ENCODE data around the gene PRSS48.
"Not testable (repeated sequence)": the region's sequence is repeated elsewhere in the genome, so short reads cannot be mapped to it uniquely, and the experiment has no call there.

Gene PRSS48

DNA sequence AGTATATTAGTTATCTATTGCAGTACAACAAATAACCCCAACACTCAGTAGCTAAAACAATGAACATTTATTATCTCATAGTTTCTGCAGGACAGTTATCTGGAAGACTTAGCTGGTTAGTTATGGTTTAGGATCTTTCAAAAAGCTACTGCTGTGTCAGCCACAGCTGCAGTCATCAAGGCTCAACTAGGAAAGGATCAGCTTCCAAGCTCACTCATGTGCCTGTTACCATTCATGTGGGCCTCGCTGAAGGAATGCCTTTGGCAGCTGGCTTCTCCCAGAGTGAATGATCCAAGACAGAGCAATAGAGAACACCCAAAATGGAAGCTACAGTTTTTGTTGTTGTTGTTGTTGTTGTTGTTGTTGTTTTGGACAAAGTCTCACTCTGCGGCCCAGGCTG, 13.5 kb upstream of the PRSS48 start:
- no peak for FAIRE-seq
- TF ChIP-seq CTCF (IDR thresholded peaks at IDR 0.05; ENCODE audit: insufficient read depth, missing control alignments), result no peak
- no peak for DNase-seq (ENCODE audit: insufficient read length, low spot score)

DNA sequence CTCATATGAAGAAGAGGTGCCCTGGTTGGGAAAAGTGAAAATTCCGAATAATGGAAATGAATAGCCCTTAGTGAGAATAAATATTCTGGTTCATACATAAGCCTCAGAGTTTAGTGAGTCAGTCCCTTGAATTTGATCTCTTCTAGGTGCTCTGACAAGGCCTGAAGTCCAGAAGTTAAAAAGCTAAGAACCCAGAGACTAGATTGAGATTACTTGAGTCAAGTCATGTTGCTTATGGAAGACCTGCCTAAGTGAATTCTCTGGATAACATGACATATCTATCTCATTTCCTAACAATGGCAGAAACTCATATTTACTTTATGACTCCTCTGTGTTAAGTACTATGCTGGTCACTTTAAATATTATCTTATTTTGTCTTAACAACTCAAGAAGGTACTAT, 10.5 kb upstream of the PRSS48 start:
- DNase-seq (ENCODE audit: insufficient read length, low spot score) (no peak), FAIRE-seq (no peak)
- no peak for TF ChIP-seq CTCF (IDR thresholded peaks at IDR 0.05; ENCODE audit: insufficient read depth, missing control alignments)

DNA sequence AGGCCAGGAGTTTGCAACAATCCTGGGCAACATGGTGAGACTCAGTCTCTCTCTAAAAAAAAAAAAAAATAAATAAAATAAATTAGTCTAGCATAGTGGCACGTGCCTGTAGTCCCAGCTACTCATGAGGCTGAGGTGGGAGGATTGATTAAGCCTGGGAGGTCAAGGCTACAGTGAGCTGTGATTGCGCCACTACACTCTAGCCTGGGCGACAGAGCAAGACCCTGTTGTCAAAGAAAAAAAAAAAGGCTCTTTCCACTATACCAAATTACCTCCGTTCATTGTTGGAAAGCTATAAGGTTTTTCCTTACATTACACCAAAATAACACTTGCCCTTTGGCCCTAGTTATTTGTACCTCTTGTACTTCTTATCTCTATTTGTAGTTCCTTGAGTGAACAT, 9.9 kb upstream of the PRSS48 start:
- DNase-seq (ENCODE audit: insufficient read length, low spot score) (no peak), FAIRE-seq (no peak)
- TF ChIP-seq CTCF (IDR thresholded peaks at IDR 0.05; ENCODE audit: insufficient read depth, missing control alignments), result no peak

DNA sequence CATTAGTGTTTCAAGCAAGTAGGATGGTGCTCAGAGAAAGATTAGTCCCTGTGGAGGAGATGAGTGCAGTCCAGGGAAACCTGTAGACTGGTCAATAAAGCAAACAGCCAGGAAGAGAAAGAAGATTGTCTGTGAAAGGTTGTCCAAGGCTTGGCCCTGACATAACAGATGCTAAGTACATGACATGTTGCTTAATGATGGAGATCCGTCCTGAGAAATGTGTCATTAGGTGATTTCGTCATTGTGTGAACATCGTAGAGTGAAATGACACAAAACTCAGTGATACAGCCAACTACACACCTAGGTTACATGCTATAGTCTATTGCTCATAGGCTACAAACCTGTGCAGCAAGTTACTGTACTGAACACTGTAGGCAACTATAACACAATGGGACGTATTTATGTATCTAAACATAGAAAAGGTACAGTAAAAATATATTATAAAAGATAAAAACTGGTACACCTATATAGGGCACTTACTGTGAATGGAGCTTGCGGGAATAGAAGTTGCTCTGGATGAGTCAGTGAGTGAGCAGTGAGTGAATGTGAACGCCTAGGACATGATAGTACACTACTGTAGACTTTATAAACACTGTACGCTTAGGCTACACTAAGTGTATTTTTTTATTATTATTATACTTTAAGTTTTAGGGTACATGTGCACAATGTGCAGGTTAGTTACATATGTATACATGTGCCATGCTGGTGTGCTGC, 9.0 kb upstream of the PRSS48 start:
- FAIRE-seq (no peak), DNase-seq (ENCODE audit: insufficient read length, low spot score) (no peak)
- no peak for TF ChIP-seq CTCF (IDR thresholded peaks at IDR 0.05; ENCODE audit: insufficient read depth, missing control alignments)

DNA sequence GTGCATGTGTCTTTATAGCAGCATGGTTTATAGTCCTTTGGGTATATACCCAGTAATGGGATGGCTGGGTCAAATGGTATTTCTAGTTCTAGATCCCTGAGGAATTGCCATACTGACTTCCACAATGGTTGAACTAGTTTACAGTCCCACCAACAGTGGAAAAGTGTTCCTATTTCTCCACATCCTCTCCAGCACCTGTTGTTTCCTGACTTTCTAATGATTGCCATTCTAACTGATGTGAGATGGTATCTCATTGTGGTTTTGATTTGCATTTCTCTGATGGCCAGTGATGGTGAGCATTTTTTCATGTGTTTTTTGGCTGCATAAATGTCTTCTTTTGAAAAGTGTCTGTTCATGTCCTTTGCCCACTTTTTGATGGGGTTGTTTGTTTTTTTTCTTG, 8.1 kb upstream of the PRSS48 start:
- DNase-seq (ENCODE audit: insufficient read length, low spot score); FAIRE-seq: not testable (repeated sequence)

DNA sequence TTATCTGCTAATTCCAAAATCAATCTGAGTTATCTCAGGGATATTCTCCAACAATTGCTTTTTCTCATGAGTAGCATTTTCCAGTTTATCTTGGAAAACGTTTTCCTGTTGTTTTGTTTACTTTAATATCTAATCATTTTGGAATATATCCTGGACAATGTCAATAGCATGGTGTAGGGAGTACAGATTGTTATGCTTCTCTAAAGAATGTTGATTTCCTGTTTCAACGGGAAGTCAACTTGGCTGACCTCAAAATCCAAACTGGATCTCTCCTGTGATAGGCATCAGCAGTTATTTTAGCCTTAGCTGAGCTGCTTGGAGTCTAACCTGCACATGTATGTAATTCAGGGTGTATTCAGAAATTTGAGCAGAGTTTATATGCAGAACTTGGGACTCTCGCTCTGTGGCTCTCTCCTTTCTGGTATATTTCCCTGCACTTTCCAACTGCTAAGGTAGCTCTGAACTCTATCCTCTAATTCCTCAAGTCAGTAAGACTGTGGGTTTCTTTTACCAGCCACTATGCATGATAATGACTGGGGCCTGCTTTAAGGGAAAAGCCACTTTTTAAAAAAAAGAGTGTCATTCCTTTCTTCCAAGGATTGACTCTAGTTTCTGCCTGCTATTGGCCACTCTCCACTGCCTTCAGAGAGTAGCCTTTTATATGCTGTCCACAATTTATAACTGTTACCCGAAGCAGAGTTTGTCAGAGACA, 7.7 kb downstream of the PRSS48 start:
- FAIRE-seq (no peak), DNase-seq (ENCODE audit: insufficient read length, low spot score) (no peak)
- no peak for TF ChIP-seq CTCF (IDR thresholded peaks at IDR 0.05; ENCODE audit: insufficient read depth, missing control alignments)

DNA sequence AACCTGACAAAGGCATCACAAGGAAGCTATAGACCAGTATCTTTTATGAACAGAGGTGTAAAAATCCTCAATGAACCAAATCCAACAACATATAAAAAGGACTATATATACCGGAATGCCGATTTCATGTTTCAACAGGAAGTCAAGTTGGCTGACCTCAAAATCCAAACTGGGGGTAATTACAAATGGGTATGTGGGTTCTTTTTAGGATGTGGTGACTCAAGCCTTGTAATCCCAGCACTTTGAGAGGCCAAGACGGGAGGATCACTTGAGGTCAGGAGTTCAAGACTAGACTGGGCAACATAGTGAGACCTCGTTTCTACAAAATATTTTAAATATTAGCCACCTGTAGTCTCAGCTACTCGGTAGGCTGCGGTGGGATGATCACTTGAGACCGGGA, 10.4 kb downstream of the PRSS48 start:
- FAIRE-seq (no peak), DNase-seq (ENCODE audit: insufficient read length, low spot score) (no peak)
- TF ChIP-seq CTCF (IDR thresholded peaks at IDR 0.05; ENCODE audit: insufficient read depth, missing control alignments), result no peak
